Panc1 (cell line): ENCODE measurements around the gene ABHD12. TPM values are rescaled to one million over a fixed set of nuclear protein-coding genes. Genes with fewer than 3 reads are reported as not detected.

Source experiments
- ATAC-seq: fragments of 200-7000 bp; cut with Tn5 transposase; 2 replicates; pipeline ENCODE4 v1.9.1; 2020; ENCODE audit warnings: mild to moderate bottlenecking, moderate library complexity
- BruUV-seq: library from RNA; stranded (reverse); fragments of 400-500 nt; replicated peaks from 2 replicates; lab custom pipeline; 2021; lab: Mats Ljungman, UMichigan
- CTCF ChIA-PET: fragments of 300-600 bp; sonication (Branson Sonifier 250); formaldehyde crosslinking; loops from one replicate; lab custom pipeline; 2022; ENCODE audit warnings: antibody characterized with exemption; lab: Charles Lee
- POLR2A ChIA-PET: fragments of 300-600 bp; sonication (Branson Sonifier 250); formaldehyde crosslinking; loops from one replicate; lab custom pipeline; 2022; ENCODE audit warnings: antibody characterized with exemption; lab: Charles Lee
- DNase-seq: peaks from one replicate; pipeline ENCODE4 v3.0.0-alpha.2; 2010; ENCODE audit warnings: low read depth, low spot score
- H3K27ac ChIP-seq: 2 replicates; pipeline ENCODE4 v1.5.1; 2011; ENCODE audit warnings: mild to moderate bottlenecking, low read length, inconsistent platforms
- H3K27me3 ChIP-seq: fragments of 200-500 bp; sonication (Bioruptor generic); 2 replicates; pipeline ENCODE4 v1.6.0; 2014; ENCODE audit warnings: low read length, inconsistent platforms; ENCODE audit not compliant: control insufficient read depth, insufficient read depth
- H3K36me3 ChIP-seq: fragments of 200-500 bp; sonication (Bioruptor generic); 2 replicates; pipeline ENCODE4 v1.5.1; 2014; ENCODE audit warnings: inconsistent platforms, mild to moderate bottlenecking, low read length, moderate library complexity; ENCODE audit not compliant: control insufficient read depth, insufficient read depth
- H3K4me1 ChIP-seq: 2 replicates; pipeline ENCODE4 v1.5.1; 2011; ENCODE audit warnings: inconsistent platforms, mild to moderate bottlenecking, low read length, moderate library complexity; ENCODE audit not compliant: control insufficient read depth, insufficient read depth
- H3K4me3 ChIP-seq, 2 experiments: 2 replicates each; pipeline ENCODE4 v1.5.1; 2011 to 2012; ENCODE audit warnings: low read depth in 2 of 2, low read length in 2 of 2, mild to moderate bottlenecking in 2 of 2, inconsistent platforms in 1 of 2, moderate library complexity in 1 of 2
- H3K9me3 ChIP-seq: fragments of 200-500 bp; sonication (Bioruptor generic); 2 replicates; pipeline ENCODE4 v1.5.1; 2014; ENCODE audit warnings: low read depth, mild to moderate bottlenecking, inconsistent platforms, low read length, moderate library complexity; ENCODE audit not compliant: control insufficient read depth, insufficient read depth
- CTCF ChIP-seq: fragments of 450-650 bp; IDR thresholded peaks from 2 replicates; pipeline ENCODE4 v1.5.1; 2017; ENCODE audit warnings: mild to moderate bottlenecking
- POLR2AphosphoS5 ChIP-seq: IDR thresholded peaks from 2 replicates; pipeline ENCODE4 v1.6.1; 2012; ENCODE audit warnings: mild to moderate bottlenecking, low read depth, low read length, moderate library complexity
- REST ChIP-seq, 2 experiments: IDR thresholded peaks; 2 replicates each; pipeline ENCODE4 v1.6.1; 2011 to 2012; ENCODE audit warnings: low read depth in 2 of 2, control low read depth in 1 of 2, low read length in 1 of 2, mild to moderate bottlenecking in 1 of 2, moderate library complexity in 1 of 2; ENCODE audit not compliant: insufficient read depth in 1 of 2
- SIN3A ChIP-seq: IDR thresholded peaks from 2 replicates; pipeline ENCODE4 v1.6.1; 2012; ENCODE audit warnings: low read depth, mild to moderate bottlenecking, low read length, moderate library complexity, borderline replicate concordance; ENCODE audit not compliant: insufficient read depth
- TCF7L2 ChIP-seq: IDR thresholded peaks from 2 replicates; pipeline ENCODE4 v1.6.1; 2011; ENCODE audit warnings: mild to moderate bottlenecking, low read depth, low read length, inconsistent platforms
- in situ Hi-C: cut with HindIII; loops from 2 replicates; pipeline ENCODE4 v1.10.0; 2016; ENCODE audit warnings: low sequenced_read_pairs, low pct_unique_long_range_greater_than_20kb
- intact Hi-C: fragments of 100-400 bp; cut with micrococcal nuclease; formaldehyde crosslinking; loops from one replicate; pipeline ENCODE4 v1.10.0; 2022; ENCODE audit not compliant: unreplicated experiment
- total RNA-seq: library from RNA; stranded (reverse); gene quantifications from one replicate; pipeline ENCODE4 v1.2.1, GENCODE V29; 2021; ENCODE audit not compliant: unreplicated experiment

Gene ABHD12
- total RNA-seq, 1 experiment from 2014 or later: 90.9 TPM

GRCh38 chr20:25319241-25320034 lies 71.2 kb downstream of the ABHD12 start:
- H3K9me3 ChIP-seq: no peaks in the 10 kb centered on the region
- H3K4me3 ChIP-seq: no peak overlapping the region
- no peak for DNase-seq
- intact Hi-C loops: loop anchor here (10.0 kb wide), 1 partner anchor 65 kb away; no protein-coding TSS in a partner anchor
- TF ChIP-seq CTCF (no peak), REST (IDR thresholded peaks at IDR 0.05; ENCODE audit: insufficient read depth in 1 of 2, low read depth in 2 of 2, low read length in 1 of 2) (no peak), POLR2AphosphoS5 (no peak), TCF7L2 (no peak), SIN3A (no peak)
- ATAC-seq: no peak
- no peak overlapping the region for H3K27ac ChIP-seq
- in situ Hi-C loops: no loop called here
- peaks cover 22% of the 10 kb centered on the region for H3K4me1 ChIP-seq
- no peaks in the 10 kb centered on the region for H3K27me3 ChIP-seq
- no peaks in the 10 kb centered on the region for H3K36me3 ChIP-seq
- POLR2A ChIA-PET: interaction anchor here (0.5 to 0.6 kb wide), 3 partner anchors 8 to 612 kb away, joined by 4 to 10 read pairs (median 7); no protein-coding TSS in a partner anchor
- BruUV-seq: no TSS peak
- CTCF ChIA-PET: interaction anchor here (0.6 kb wide), 1 partner anchor 164 kb away, joined by 7 read pairs; no protein-coding TSS in a partner anchor

- intact Hi-C loops: loop anchor here (10.0 kb wide), 1 partner anchor 66 kb away; no protein-coding TSS in a partner anchor
- CTCF ChIA-PET: interaction anchor here (0.6 kb wide), 1 partner anchor 164 kb away, joined by 7 read pairs; no protein-coding TSS in a partner anchor
- Histone ChIP-seq H3K27ac (no peak overlapping the region), H3K4me3 (no peak overlapping the region), H3K36me3 (no peaks in the 10 kb centered on the region), H3K4me1 (peaks cover 24% of the 10 kb centered on the region), H3K27me3 (no peaks in the 10 kb centered on the region), H3K9me3 (no peaks in the 10 kb centered on the region)
- in situ Hi-C loops: no loop called here
- no peak for DNase-seq
- no peak for ATAC-seq
- TF ChIP-seq SIN3A (no peak), TCF7L2 (no peak), POLR2AphosphoS5 (no peak), REST (IDR thresholded peaks at IDR 0.05; ENCODE audit: insufficient read depth in 1 of 2, low read depth in 2 of 2, low read length in 1 of 2) (no peak), CTCF (no peak)
- BruUV-seq: no TSS peak
- POLR2A ChIA-PET: interaction anchor here (0.5 kb wide), 2 partner anchors 9 to 367 kb away, joined by 4 to 10 read pairs; no protein-coding TSS in a partner anchor
Observed at GRCh38 chr20:25318471-25319240, 72.0 kb downstream of the ABHD12 start.
